Heart left ventricle (tissue), 16 donors: Measurements from ENCODE around the gene TNNC2. TPM values are rescaled to one million over a fixed set of nuclear protein-coding genes. Genes with fewer than 3 reads are reported as not detected.

Experiments used
- ATAC-seq, 4 donors: fragments of 200-7000 bp; cut with Tn5 transposase; one replicate each; pipeline ENCODE4 v1.9.1; 2020 to 2022; ENCODE audit warnings: moderate library complexity in 4 of 4, mild to moderate bottlenecking in 3 of 4, moderate number of reproducible peaks in 1 of 4
- DNase-seq, 5 donors: peaks; one replicate each; pipeline ENCODE4 v3.0.0-alpha.2; 2020
- H3K27ac ChIP-seq, 12 donors: fragments of 200-600 bp; sonication (generic) in 4 of 12; one replicate each; pipeline versions ENCODE4 v1.5.0 to v1.8.0; 2016 to 2022; ENCODE audit warnings: mild to moderate bottlenecking in 2 of 12
- H3K27me3 ChIP-seq, 9 donors: fragments of 200-600 bp; sonication (generic) in 2 of 9; one replicate each; pipeline versions ENCODE4 v1.5.1 to v1.8.0; 2016 to 2022; ENCODE audit warnings: mild to moderate bottlenecking in 3 of 9
- H3K36me3 ChIP-seq, 9 donors: fragments of 200-600 bp; sonication (generic) in 2 of 9; one replicate each; pipeline versions ENCODE4 v1.5.0 to v1.8.0; 2018 to 2022; ENCODE audit warnings: mild to moderate bottlenecking in 2 of 9
- H3K4me1 ChIP-seq, 12 donors: fragments of 200-600 bp; sonication (generic) in 4 of 12; one replicate each; pipeline versions ENCODE4 v1.5.0 to v1.8.0; 2016 to 2022; ENCODE audit warnings: mild to moderate bottlenecking in 3 of 12
- H3K4me3 ChIP-seq, 12 donors: fragments of 200-600 bp; sonication (generic) in 4 of 12; one replicate each; pipeline versions ENCODE4 v1.5.0 to v1.8.0; 2017 to 2022; ENCODE audit warnings: mild to moderate bottlenecking in 9 of 12, moderate library complexity in 4 of 12
- H3K9me3 ChIP-seq, 12 donors: fragments of 200-600 bp; sonication (generic) in 4 of 12; one replicate each; pipeline versions ENCODE4 v1.5.0 to v1.8.0; 2016 to 2022; ENCODE audit warnings: mild to moderate bottlenecking in 1 of 12
- CTCF ChIP-seq, 12 donors: fragments of 200-600 bp; sonication (generic) in 4 of 12; IDR thresholded peaks; one replicate each; pipeline versions ENCODE4 v1.5.0 to v1.8.0; 2018 to 2022; ENCODE audit warnings: antibody characterized with exemption in 12 of 12, mild to moderate bottlenecking in 5 of 12
- POLR2A ChIP-seq, 2 donors: fragments of 450-650 bp; IDR thresholded peaks; one replicate each; pipeline ENCODE4 v1.6.1; 2017; ENCODE audit warnings: antibody characterized with exemption in 2 of 2, mild to moderate bottlenecking in 2 of 2, moderate library complexity in 2 of 2
- WGBS, 4 donors: extraction: QIAGEN DNeasy Blood & Tissue Kit in 2 of 4; methylation state at CpG; one replicate each; pipeline versions ENCODE4 v1.1.5 to v1.1.7; 2013 to 2018; 5-methylcytosine and 5-hydroxymethylcytosine counted together
- intact Hi-C, 10 donors: fragments of 100-400 bp; cut with DNase I; formaldehyde crosslinking; loops; one replicate each; pipeline versions ENCODE4 v1.11.1 to v1.14.2; 2022
- polyA plus RNA-seq, 2 donors: library from polyadenylated mRNA; stranded (reverse); fragments of 200-250 nt; gene quantifications; one replicate each; pipeline ENCODE4 v1.2.3, GENCODE V29; 2013
- total RNA-seq, 9 donors: library from RNA; depleted of rRNA in 2 of 9; stranded (reverse); fragments of >200 nt in 2 of 9; fragmentation: NEBNext Ultra II Directional in 3 of 9; extraction: Animal tissue kit (Norgen Biotek cat#: 25700) in 3 of 9; gene quantifications; one replicate each; pipeline versions ENCODE4 v1.1.0 to v1.2.4, GENCODE V29; 2016 to 2023
- donor health status: ischemic (EF 13 %, LVEDD 7.1; RV severe dilation, severe dysfunction).
- donor health status: healthy with polysubstance abuse.
- donor health status: DM: no; HTN: yes; CAD: no.
- donor health status: DM: no; HTN: no; CAD: no.
- donor health status: ischemic (EF 25% LVEDD 6.9; RV normal size, moderate dysfunction).
- donor health status: ischemic (EF 25% LVEDD 5.7; RV mildly dilated, moderate dysfunction).
- donor health status: healthy.
- donor health status: DM: yes; HTN: yes; CAD: no.
- donor health status: ischemic (EF 35%, LVEDD 5.7; RV mildly dilated, moderate dysfunction).
- donor health status: nonischemic (EF 11% LVEDD 7.7; RV severe dilation, severe dysfunction).
- donor health status: DM: yes; HTN: yes; CAD: no.
- donor health status: PGD.
- donor health status: ischemic (EF 29% LVEDD 5.4; RV normal size, mild dysfunction).
- donor health status: nonischemic (EF 23%, LVEDD 6.1; RV moderate dilation, normal function).

The TNNC2 gene
- total and polyA plus RNA-seq, 11 donors, result 0.14 to 0.30 TPM; not detected in 9

GRCh38 chr20:45848969-45849582, 22.0 kb upstream of the TNNC2 start:
- ATAC-seq (no peak), DNase-seq (no peak)
- WGBS, 4 donors, result 94 to 95% (median 94%) methylated on average over 8 of the region's 8 CpGs
- no peaks in the 10 kb centered on the region for H3K9me3 ChIP-seq
- H3K4me1 ChIP-seq, result peaks cover 0 to 10% (median 2%) of the 10 kb centered on the region in 12 donors
- H3K4me3 ChIP-seq, result no peak overlapping the region
- intact Hi-C loops, result no loop called here
- H3K27me3 ChIP-seq, result no peaks in the 10 kb centered on the region
- H3K27ac ChIP-seq, result no peak overlapping the region
- TF ChIP-seq CTCF (IDR thresholded peaks at IDR 0.05), result no peak
- TF ChIP-seq POLR2A (IDR thresholded peaks at IDR 0.05), result no peak
- peaks cover 0 to 87% (median 77%) of the 10 kb centered on the region in 9 donors for H3K36me3 ChIP-seq

- Histone ChIP-seq H3K9me3 (no peaks in the 10 kb centered on the region), H3K27ac (no peak overlapping the region), H3K36me3 (peaks cover 0 to 88% (median 77%) of the 10 kb centered on the region in 9 donors), H3K4me3 (no peak overlapping the region), H3K27me3 (no peaks in the 10 kb centered on the region), H3K4me1 (peaks cover 0 to 13% (median 3%) of the 10 kb centered on the region in 12 donors)
- intact Hi-C loops, result no loop called here
- ATAC-seq (no peak), DNase-seq (no peak)
- WGBS, 4 donors, result 93 to 98% (median 95%) methylated on average over 8 of the region's 8 CpGs
- TF ChIP-seq CTCF (IDR thresholded peaks at IDR 0.05), result no peak
- TF ChIP-seq POLR2A (IDR thresholded peaks at IDR 0.05), result no peak
Observed at GRCh38 chr20:45848421-45848820, 21.3 kb upstream of the TNNC2 start.

GRCh38 chr20:45845452-45845851, 18.3 kb upstream of the TNNC2 start:
- peaks cover 0 to 29% (median 17%) of the 10 kb centered on the region in 12 donors for H3K4me1 ChIP-seq
- intact Hi-C loops, result no loop called here
- no peaks in the 10 kb centered on the region for H3K27me3 ChIP-seq
- no peak for ATAC-seq
- peaks cover 0 to 91% (median 85%) of the 10 kb centered on the region in 9 donors for H3K36me3 ChIP-seq
- no peak for DNase-seq
- TF ChIP-seq POLR2A (IDR thresholded peaks at IDR 0.05) (no peak), CTCF (IDR thresholded peaks at IDR 0.05) (no peak)
- H3K9me3 ChIP-seq, result no peaks in the 10 kb centered on the region
- H3K4me3 ChIP-seq, result no peak overlapping the region
- peak overlapping the region in 1 of 12 donors; percentile 15 for H3K27ac ChIP-seq

GRCh38 chr20:45843506-45843905, 16.4 kb upstream of the TNNC2 start:
- intact Hi-C loops, result no loop called here
- ATAC-seq, result peak in 1 of 4 donors; percentile 5
- DNase-seq, result no peak
- peaks cover 0 to 31% (median 17%) of the 10 kb centered on the region in 12 donors for H3K4me1 ChIP-seq
- no peaks in the 10 kb centered on the region for H3K27me3 ChIP-seq
- no peak overlapping the region for H3K4me3 ChIP-seq
- no peaks in the 10 kb centered on the region for H3K9me3 ChIP-seq
- H3K27ac ChIP-seq, result peak overlapping the region in 2 of 12 donors; percentile 6 to 66
- 92 to 94% (median 92%) methylated on average over 12 to 14 of the region's 14 CpGs for WGBS, 4 donors
- TF ChIP-seq POLR2A (IDR thresholded peaks at IDR 0.05), result no peak
- TF ChIP-seq CTCF (IDR thresholded peaks at IDR 0.05), result no peak
- peaks cover 0 to 100% (median 89%) of the 10 kb centered on the region in 9 donors for H3K36me3 ChIP-seq
